Activated CD4-positive, alpha-beta T cell treated with anti-CD3 and anti-CD28 coated beads for 48 hours (primary cell): Measurements from ENCODE around the gene TXLNB.
"Not testable (repeated sequence)": the region's sequence is repeated elsewhere in the genome, so short reads cannot be mapped to it uniquely, and the experiment has no call there.

ENCODE experiments used
- DNase-seq: peaks from one replicate; pipeline ENCODE4 v3.0.0-alpha.2; 2020

The TXLNB gene

GRCh38 chr6:139308936-139309603, 17.3 kb upstream of the TXLNB start:
- no peak for DNase-seq

- DNase-seq, result no peak
Observed at GRCh38 chr6:139308286-139308916, 16.6 kb upstream of the TXLNB start.

- no peak for DNase-seq
Observed at GRCh38 chr6:139306291-139306981, 14.6 kb upstream of the TXLNB start.

- no peak for DNase-seq
Observed at GRCh38 chr6:139303185-139303584, 11.4 kb upstream of the TXLNB start.

GRCh38 chr6:139297921-139298320, 6.1 kb upstream of the TXLNB start:
- no peak for DNase-seq

- DNase-seq, result no peak
Observed at GRCh38 chr6:139296927-139297326, 5.1 kb upstream of the TXLNB start.

GRCh38 chr6:139295901-139296300, 4.1 kb upstream of the TXLNB start:
- no peak for DNase-seq

- DNase-seq, result no peak
Observed at GRCh38 chr6:139294090-139294489, 2.3 kb upstream of the TXLNB start.

GRCh38 chr6:139293230-139293629, 1.4 kb upstream of the TXLNB start:
- DNase-seq, result not testable (repeated sequence)

GRCh38 chr6:139290787-139291311, 949 bp downstream of the TXLNB start:
- no peak for DNase-seq

GRCh38 chr6:139289233-139289632, 2.6 kb downstream of the TXLNB start:
- no peak for DNase-seq

GRCh38 chr6:139288496-139289040, 3.2 kb downstream of the TXLNB start:
- DNase-seq, result no peak

GRCh38 chr6:139287868-139288267, 3.9 kb downstream of the TXLNB start:
- DNase-seq, result no peak

GRCh38 chr6:139286438-139286837, 5.4 kb downstream of the TXLNB start:
- not testable (repeated sequence) for DNase-seq

- no peak for DNase-seq
Observed at GRCh38 chr6:139285590-139285989, 6.2 kb downstream of the TXLNB start.

GRCh38 chr6:139284789-139285188, 7.0 kb downstream of the TXLNB start:
- DNase-seq, result no peak

GRCh38 chr6:139282684-139283083, 9.1 kb downstream of the TXLNB start:
- DNase-seq, result no peak

- no peak for DNase-seq
Observed at GRCh38 chr6:139278190-139278589, 13.6 kb downstream of the TXLNB start.

- no peak for DNase-seq
Observed at GRCh38 chr6:139277587-139277986, 14.2 kb downstream of the TXLNB start.

GRCh38 chr6:139277161-139277560, 14.6 kb downstream of the TXLNB start:
- no peak for DNase-seq

GRCh38 chr6:139275279-139276055, 16.3 kb downstream of the TXLNB start:
- DNase-seq, result no peak

- no peak for DNase-seq
Observed at GRCh38 chr6:139271056-139271455, 20.7 kb downstream of the TXLNB start.

GRCh38 chr6:139270249-139270648, 21.5 kb downstream of the TXLNB start:
- no peak for DNase-seq
